PC-9 (cell line): ENCODE measurements around the gene HMG20A. TPM values are rescaled to one million over a fixed set of nuclear protein-coding genes. Genes with fewer than 3 reads are reported as not detected.

Experiments used
- BruUV-seq: library from RNA; stranded (reverse); fragments of 400-500 nt; replicated peaks from 2 replicates; lab custom pipeline; 2021; lab: Mats Ljungman, UMichigan
- CTCF ChIA-PET: fragments of 300-600 bp; sonication (Branson Sonifier 250); formaldehyde crosslinking; loops from one replicate; lab custom pipeline; 2022; ENCODE audit warnings: antibody characterized with exemption; lab: Charles Lee
- POLR2A ChIA-PET: fragments of 300-600 bp; sonication (Branson Sonifier 250); formaldehyde crosslinking; loops from one replicate; lab custom pipeline; 2022; ENCODE audit warnings: antibody characterized with exemption; ENCODE audit not compliant: unreplicated experiment; lab: Charles Lee
- DNase-seq, 2 experiments: peaks; one replicate each; pipeline versions ENCODE4 v3.0.0 to v3.0.0-alpha.2; 2015 to 2022; ENCODE audit warnings: mixed read lengths in 1 of 2
- H2AFZ ChIP-seq: fragments of 200-600 bp; sonication (generic); 2 replicates; pipeline ENCODE4 v1.8.1; 2017; ENCODE audit warnings: antibody characterized with exemption
- H3F3A ChIP-seq: fragments of 200-600 bp; sonication (generic); 2 replicates; pipeline ENCODE4 v1.8.1; 2017; ENCODE audit warnings: antibody characterized with exemption, mild to moderate bottlenecking, low read depth; ENCODE audit not compliant: insufficient read depth
- H3K27ac ChIP-seq: fragments of 200-600 bp; sonication (generic); 2 replicates; pipeline ENCODE4 v1.6.1; 2016; ENCODE audit warnings: mixed run types
- H3K27me3 ChIP-seq: fragments of 200-600 bp; sonication (generic); 2 replicates; pipeline ENCODE4 v1.6.1; 2016; ENCODE audit warnings: low read depth, mixed run types; ENCODE audit not compliant: insufficient read depth
- H3K36me3 ChIP-seq: fragments of 200-600 bp; sonication (generic); 2 replicates; pipeline ENCODE4 v1.6.1; 2016; ENCODE audit warnings: low read depth, mixed run types
- H3K4me1 ChIP-seq: fragments of 200-600 bp; sonication (generic); replicated peaks from 2 replicates; pipeline ENCODE4 v1.6.1; 2016; ENCODE audit warnings: mixed run types; ENCODE audit not compliant: insufficient read depth
- H3K4me2 ChIP-seq: fragments of 200-600 bp; sonication (generic); 2 replicates; pipeline ENCODE4 v1.6.1; 2017; ENCODE audit warnings: mixed run types
- H3K4me3 ChIP-seq: fragments of 200-600 bp; sonication (generic); 2 replicates; pipeline ENCODE4 v1.6.1; 2016; ENCODE audit warnings: mixed run types
- H3K79me2 ChIP-seq: fragments of 200-600 bp; sonication (generic); 2 replicates; pipeline ENCODE4 v1.6.1; 2017; ENCODE audit warnings: low read depth, mixed run types
- H3K9me2 ChIP-seq: fragments of 200-600 bp; sonication (generic); 2 replicates; pipeline ENCODE4 v1.8.1; 2017; ENCODE audit warnings: mild to moderate bottlenecking; ENCODE audit not compliant: insufficient read depth
- H3K9me3 ChIP-seq: fragments of 200-600 bp; sonication (generic); 2 replicates; pipeline ENCODE4 v1.8.1; 2016; ENCODE audit warnings: low read depth; ENCODE audit not compliant: insufficient read depth
- H4K20me1 ChIP-seq: fragments of 200-600 bp; sonication (generic); 2 replicates; pipeline ENCODE4 v1.8.1; 2017; ENCODE audit not compliant: insufficient read depth
- EZH2 ChIP-seq: fragments of 200-600 bp; sonication (generic); IDR thresholded peaks from 2 replicates; pipeline ENCODE4 v1.8.0; 2017; ENCODE audit warnings: antibody characterized with exemption, low read depth
- intact Hi-C: fragments of 100-400 bp; cut with micrococcal nuclease; formaldehyde crosslinking; loops from one replicate; pipeline ENCODE4 v1.10.0; 2022; ENCODE audit not compliant: unreplicated experiment
- total RNA-seq: library from RNA; stranded (reverse); gene quantifications from 2 replicates; pipeline ENCODE4 v1.2.3, GENCODE V29; 2021
- TF ChIP-seq, protein P1 (sequence below): fragments of 200-600 bp; sonication (generic); conservative IDR thresholded peaks from 2 replicates; pipeline ENCODE4 v1.6.1; 2017; ENCODE audit warnings: mixed run types, antibody characterized with exemption, mild to moderate bottlenecking, moderate library complexity

HMG20A gene
- total RNA-seq, 1 experiment from 2014 or later: 33.4 TPM

DNA sequence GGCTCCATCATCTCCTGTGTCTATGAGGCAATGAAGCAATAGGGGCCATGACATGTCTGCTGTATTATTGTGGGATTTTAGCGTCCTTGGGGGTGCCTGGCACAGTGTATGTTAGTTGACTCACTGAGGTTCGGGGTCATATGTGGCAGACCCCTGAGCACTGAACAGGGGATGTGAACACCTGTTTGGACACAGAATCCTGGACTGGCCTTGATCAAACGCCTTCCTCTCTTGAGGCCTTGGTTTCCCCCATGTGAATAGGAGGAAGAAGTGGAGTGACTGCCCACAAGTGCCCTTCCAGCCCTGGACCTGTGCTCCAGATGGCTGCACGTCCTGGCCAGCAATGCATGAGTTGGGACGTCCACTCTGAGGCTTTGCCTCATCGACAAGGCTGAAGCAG lies 84.2 kb downstream of the HMG20A start:
- H3F3A ChIP-seq: peaks cover 16% of the 10 kb centered on the region; the same call in 1 of the 2 replicates
- H3K36me3 ChIP-seq: no peaks in the 10 kb centered on the region
- no peak for TF ChIP-seq EZH2
- TF ChIP-seq, protein P1, sequence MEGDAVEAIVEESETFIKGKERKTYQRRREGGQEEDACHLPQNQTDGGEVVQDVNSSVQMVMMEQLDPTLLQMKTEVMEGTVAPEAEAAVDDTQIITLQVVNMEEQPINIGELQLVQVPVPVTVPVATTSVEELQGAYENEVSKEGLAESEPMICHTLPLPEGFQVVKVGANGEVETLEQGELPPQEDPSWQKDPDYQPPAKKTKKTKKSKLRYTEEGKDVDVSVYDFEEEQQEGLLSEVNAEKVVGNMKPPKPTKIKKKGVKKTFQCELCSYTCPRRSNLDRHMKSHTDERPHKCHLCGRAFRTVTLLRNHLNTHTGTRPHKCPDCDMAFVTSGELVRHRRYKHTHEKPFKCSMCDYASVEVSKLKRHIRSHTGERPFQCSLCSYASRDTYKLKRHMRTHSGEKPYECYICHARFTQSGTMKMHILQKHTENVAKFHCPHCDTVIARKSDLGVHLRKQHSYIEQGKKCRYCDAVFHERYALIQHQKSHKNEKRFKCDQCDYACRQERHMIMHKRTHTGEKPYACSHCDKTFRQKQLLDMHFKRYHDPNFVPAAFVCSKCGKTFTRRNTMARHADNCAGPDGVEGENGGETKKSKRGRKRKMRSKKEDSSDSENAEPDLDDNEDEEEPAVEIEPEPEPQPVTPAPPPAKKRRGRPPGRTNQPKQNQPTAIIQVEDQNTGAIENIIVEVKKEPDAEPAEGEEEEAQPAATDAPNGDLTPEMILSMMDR: no peak
- no TSS peak for BruUV-seq
- no peaks in the 10 kb centered on the region for H3K27me3 ChIP-seq
- no peak overlapping the region for H3K4me3 ChIP-seq
- H2AFZ ChIP-seq: no peak overlapping the region
- no peak overlapping the region for H3K4me2 ChIP-seq
- no peaks in the 10 kb centered on the region for H3K9me2 ChIP-seq
- CTCF ChIA-PET: no interaction called here
- POLR2A ChIA-PET: no interaction called here
- DNase-seq: no peak
- intact Hi-C loops: no loop called here
- no peaks in the 10 kb centered on the region for H4K20me1 ChIP-seq
- peaks cover 61% of the 10 kb centered on the region for H3K4me1 ChIP-seq
- H3K79me2 ChIP-seq: no peaks in the 10 kb centered on the region
- no peak overlapping the region for H3K27ac ChIP-seq
- H3K9me3 ChIP-seq: no peaks in the 10 kb centered on the region

DNA sequence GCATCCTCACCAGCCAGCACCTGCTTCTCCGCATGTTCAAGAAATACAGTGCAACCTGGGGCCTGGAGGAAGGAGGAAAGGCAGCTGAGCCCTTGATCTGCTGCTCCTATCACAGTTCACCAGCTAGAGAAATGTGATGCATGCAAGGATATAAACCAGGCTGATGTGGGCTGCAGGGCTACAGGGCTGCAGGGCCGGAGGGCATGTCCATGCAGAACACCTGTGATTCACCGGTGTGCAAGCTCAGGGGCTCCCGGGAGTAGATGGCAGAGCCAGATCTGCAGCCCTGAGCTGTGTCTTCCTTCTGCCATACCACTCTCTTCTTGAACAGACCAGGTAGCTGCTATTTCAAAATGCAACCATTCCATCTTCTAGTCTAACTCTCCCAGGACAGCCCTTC lies 84.9 kb downstream of the HMG20A start:
- no peak overlapping the region for H2AFZ ChIP-seq
- POLR2A ChIA-PET: interaction anchor here (0.5 to 0.7 kb wide), 2 partner anchors 38 to 145 kb away, joined by 4 to 7 read pairs; no protein-coding TSS in a partner anchor
- H3K4me1 ChIP-seq: peaks cover 61% of the 10 kb centered on the region
- H3K4me3 ChIP-seq: no peak overlapping the region
- H3K36me3 ChIP-seq: no peaks in the 10 kb centered on the region
- H3K27me3 ChIP-seq: no peaks in the 10 kb centered on the region
- BruUV-seq: no TSS peak
- CTCF ChIA-PET: interaction anchor here (0.6 to 1.0 kb wide), 3 partner anchors 9 to 360 kb away, joined by 4 read pairs; no protein-coding TSS in a partner anchor
- no peaks in the 10 kb centered on the region for H3K79me2 ChIP-seq
- DNase-seq: peak in 1 of 2 experiments; percentile 66
- H3K9me2 ChIP-seq: no peaks in the 10 kb centered on the region
- H3F3A ChIP-seq: peaks cover 10% of the 10 kb centered on the region; the same call in 1 of the 2 replicates
- H4K20me1 ChIP-seq: no peaks in the 10 kb centered on the region
- intact Hi-C loops: no loop called here
- H3K4me2 ChIP-seq: no peak overlapping the region
- TF ChIP-seq, protein P1: no peak
- no peak for TF ChIP-seq EZH2
- H3K27ac ChIP-seq: no peak overlapping the region
- H3K9me3 ChIP-seq: no peaks in the 10 kb centered on the region

DNA sequence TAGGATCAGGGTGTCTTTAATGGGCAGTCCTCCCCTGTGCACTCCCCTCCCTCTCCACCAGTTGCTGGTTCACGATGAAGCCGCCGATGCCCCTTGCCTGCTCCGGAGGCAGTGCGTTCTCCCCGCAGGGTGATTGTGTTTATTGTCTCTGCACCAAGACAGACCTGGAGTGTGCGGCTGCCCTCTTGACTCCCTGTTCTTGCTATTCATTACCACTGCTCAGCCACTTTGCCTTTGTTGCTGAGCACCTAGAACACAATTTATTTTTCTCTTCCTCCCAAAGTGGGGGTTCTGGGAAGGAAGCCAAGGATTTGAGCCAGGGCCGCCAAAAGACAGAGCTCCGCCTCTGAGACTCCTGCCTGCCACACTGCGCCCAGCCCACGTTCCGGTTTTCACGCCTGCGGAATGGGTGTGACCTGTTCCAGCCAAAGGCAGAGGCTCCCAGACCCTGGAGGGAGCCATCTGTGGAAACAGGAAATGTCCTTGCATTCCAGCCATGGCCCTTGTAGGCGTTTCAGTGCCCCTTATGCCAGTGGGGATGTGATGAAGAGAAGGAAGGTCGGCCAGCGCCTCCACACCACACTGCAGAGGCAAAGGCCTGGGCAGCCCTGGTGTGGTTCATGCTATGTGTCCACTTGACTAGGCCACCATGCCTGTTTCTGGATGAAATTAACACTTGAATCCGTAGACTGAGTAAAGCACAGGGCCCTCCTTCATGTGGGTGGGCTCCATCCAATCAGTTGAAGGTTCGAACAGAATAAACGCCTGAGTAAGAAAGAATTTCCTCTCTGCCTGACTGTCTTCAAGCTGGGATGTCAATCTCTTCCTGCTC lies 85.8 kb downstream of the HMG20A start:
- H3K4me1 ChIP-seq: peaks cover 52% of the 10 kb centered on the region
- peaks cover 7% of the 10 kb centered on the region; the same call in 1 of the 2 replicates for H3F3A ChIP-seq
- no peak overlapping the region for H3K4me3 ChIP-seq
- intact Hi-C loops: no loop called here
- H4K20me1 ChIP-seq: no peaks in the 10 kb centered on the region
- H3K27ac ChIP-seq: peak overlapping the region; percentile 49; the same call in 1 of the 2 replicates
- H3K9me3 ChIP-seq: no peaks in the 10 kb centered on the region
- TF ChIP-seq, protein P1: no peak
- TF ChIP-seq EZH2: no peak
- CTCF ChIA-PET: interaction anchor here (0.6 to 1.0 kb wide), 2 partner anchors 10 to 37 kb away, joined by 4 read pairs; no protein-coding TSS in a partner anchor
- H3K9me2 ChIP-seq: no peaks in the 10 kb centered on the region
- H3K27me3 ChIP-seq: no peaks in the 10 kb centered on the region
- peak overlapping the region; percentile 42 for H3K4me2 ChIP-seq
- no peak overlapping the region for H2AFZ ChIP-seq
- DNase-seq: peak in 1 of 2 experiments; percentile 72
- POLR2A ChIA-PET: interaction anchor here (0.6 kb wide), 1 partner anchor 73 kb away, joined by 10 read pairs; no protein-coding TSS in a partner anchor
- no peaks in the 10 kb centered on the region for H3K79me2 ChIP-seq
- no peaks in the 10 kb centered on the region for H3K36me3 ChIP-seq
- no TSS peak for BruUV-seq
